GM12878 (cell line): ENCODE results near the gene TMPRSS7. TPM values are rescaled to one million over a fixed set of nuclear protein-coding genes. Genes with fewer than 3 reads are reported as not detected.

ENCODE experiments used
- ATF7 ChIP-seq: fragments of 450-650 bp; IDR thresholded peaks from 2 replicates; pipeline ENCODE4 v1.6.1; 2016; ENCODE audit warnings: low read depth, mild to moderate bottlenecking
- CREM ChIP-seq: IDR thresholded peaks from 2 replicates; pipeline ENCODE4 v1.6.1; 2014; ENCODE audit warnings: antibody characterized with exemption, low read depth
- CUX1 ChIP-seq: IDR thresholded peaks from 2 replicates; pipeline ENCODE4 v1.6.1; 2012; ENCODE audit warnings: improper control_type of control experiment, low read depth, low read length; ENCODE audit not compliant: insufficient replicate concordance
- EP300 ChIP-seq, 2 experiments: fragments of 150-350 bp in 1 of 2; IDR thresholded peaks; 2 replicates each; pipeline ENCODE4 v1.6.1; 2011 to 2012; ENCODE audit warnings: low read depth in 2 of 2, low read length in 2 of 2, borderline replicate concordance in 1 of 2, improper control_type of control experiment in 1 of 2, inconsistent platforms in 1 of 2; ENCODE audit not compliant: control insufficient read depth in 1 of 2
- IKZF1 ChIP-seq: fragments of 450-650 bp; conservative IDR thresholded peaks from 2 replicates; pipeline ENCODE4 v1.6.1; 2017; ENCODE audit warnings: antibody characterized with exemption, mild to moderate bottlenecking
- IKZF2 ChIP-seq, 2 experiments: fragments of 450-650 bp; IDR thresholded peaks; 2 replicates each; pipeline ENCODE4 v1.6.1; 2017; ENCODE audit warnings: mild to moderate bottlenecking in 2 of 2, moderate library complexity in 2 of 2
- JUNB ChIP-seq: IDR thresholded peaks from 2 replicates; pipeline ENCODE4 v1.6.1; 2016; ENCODE audit warnings: antibody characterized with exemption, mild to moderate bottlenecking
- KAT2A ChIP-seq: conservative IDR thresholded peaks from 2 replicates; pipeline ENCODE4 v1.6.1; 2011; ENCODE audit warnings: low read depth, low read length; ENCODE audit not compliant: control insufficient read depth
- MEF2A ChIP-seq: IDR thresholded peaks from 2 replicates; pipeline ENCODE4 v1.6.1; 2011; ENCODE audit warnings: low read depth, mild to moderate bottlenecking, low read length, moderate library complexity; ENCODE audit not compliant: insufficient read depth
- MXI1 ChIP-seq: fragments of 150-350 bp; IDR thresholded peaks from 2 replicates; pipeline ENCODE4 v1.6.1; 2011; ENCODE audit warnings: low read depth, mild to moderate bottlenecking, inconsistent platforms, low read length, improper control_type of control experiment
- NFIC ChIP-seq: IDR thresholded peaks from 2 replicates; pipeline ENCODE4 v1.6.1; 2012; ENCODE audit warnings: low read depth, mild to moderate bottlenecking, inconsistent platforms, low read length, moderate library complexity
- RELA ChIP-seq: fragments of 450-650 bp; IDR thresholded peaks from 2 replicates; pipeline ENCODE4 v1.8.0; 2014; ENCODE audit warnings: borderline replicate concordance; ENCODE audit not compliant: partially characterized antibody
- SREBF1 ChIP-seq: IDR thresholded peaks from 2 replicates; pipeline ENCODE4 v1.6.1; 2012; ENCODE audit warnings: mild to moderate bottlenecking, low read length
- WRNIP1 ChIP-seq: IDR thresholded peaks from 2 replicates; pipeline ENCODE4 v1.6.1; 2011; ENCODE audit warnings: low read depth, low read length, improper control_type of control experiment, borderline replicate concordance
- YBX1 ChIP-seq: fragments of 450-650 bp; IDR thresholded peaks from 2 replicates; pipeline ENCODE4 v1.6.1; 2016; ENCODE audit warnings: antibody characterized with exemption
- polyA plus RNA-seq, 11 experiments: library from polyadenylated mRNA; depleted of rRNA in 4 of 11; unstranded in 6 of 11; stranded (reverse) in 5 of 11; fragments of >200 nt; fragmentation: Nextera tagmentation in 4 of 11; fragmentation: Illumina TruSeq in 1 of 11; extraction: Ambion mirVana in 4 of 11; extraction: Trizol in 1 of 11; gene quantifications; 1 replicate in 1 of 11; 2 replicates in 10 of 11; pipeline versions ENCODE4 v1.2.1 to v1.2.3, GENCODE V29; 2011 to 2016; ENCODE audit warnings: inconsistent platforms in 2 of 11, missing spikeins in 2 of 11, low read depth in 1 of 11
- total RNA-seq, 4 experiments: library from RNA; depleted of rRNA in 3 of 4; stranded (reverse); fragments of >200 nt in 3 of 4; fragmentation: Illumina TruSeq in 1 of 4; extraction: Trizol in 1 of 4; gene quantifications; 2 replicates each; pipeline versions ENCODE4 v1.2.1 to v1.2.3, GENCODE V29; 2013 to 2021
- TF ChIP-seq, protein P1 (sequence below): fragments of 450-650 bp; IDR thresholded peaks from 2 replicates; pipeline ENCODE4 v1.6.1; 2017; ENCODE audit warnings: low read depth, mild to moderate bottlenecking, moderate library complexity

TMPRSS7 gene
- total and polyA plus RNA-seq, 10 of the 15 experiments (the other 5 are each of a cell fraction or from before 2014, with no cell fraction given): 0.03 TPM; not detected in 9

GRCh38 chr3:112127522-112128494, 93.3 kb downstream of the TMPRSS7 start (continued):
- TF ChIP-seq IKZF1: peak; percentile 79
- peak; percentile 15 to 79; a peak in 1 of 4 replicates for TF ChIP-seq EP300 (IDR thresholded peaks at IDR 0.05; ENCODE audit: borderline replicate concordance in 1 of 2, control insufficient read depth in 1 of 2, low read depth in 2 of 2, low read length in 2 of 2)
- peak; percentile 76; the same call in 1 of the 2 replicates for TF ChIP-seq MXI1
- TF ChIP-seq YBX1: no peak
- no peak for TF ChIP-seq SREBF1
- TF ChIP-seq CUX1: peak; percentile 97
- TF ChIP-seq, protein P1, sequence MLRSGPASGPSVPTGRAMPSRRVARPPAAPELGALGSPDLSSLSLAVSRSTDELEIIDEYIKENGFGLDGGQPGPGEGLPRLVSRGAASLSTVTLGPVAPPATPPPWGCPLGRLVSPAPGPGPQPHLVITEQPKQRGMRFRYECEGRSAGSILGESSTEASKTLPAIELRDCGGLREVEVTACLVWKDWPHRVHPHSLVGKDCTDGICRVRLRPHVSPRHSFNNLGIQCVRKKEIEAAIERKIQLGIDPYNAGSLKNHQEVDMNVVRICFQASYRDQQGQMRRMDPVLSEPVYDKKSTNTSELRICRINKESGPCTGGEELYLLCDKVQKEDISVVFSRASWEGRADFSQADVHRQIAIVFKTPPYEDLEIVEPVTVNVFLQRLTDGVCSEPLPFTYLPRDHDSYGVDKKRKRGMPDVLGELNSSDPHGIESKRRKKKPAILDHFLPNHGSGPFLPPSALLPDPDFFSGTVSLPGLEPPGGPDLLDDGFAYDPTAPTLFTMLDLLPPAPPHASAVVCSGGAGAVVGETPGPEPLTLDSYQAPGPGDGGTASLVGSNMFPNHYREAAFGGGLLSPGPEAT: peak; percentile 56
- 0 out of 2 replicates have a peak, but pooled peaks have one; percentile 27 for TF ChIP-seq ATF7
- no peak for TF ChIP-seq NFIC
- TF ChIP-seq KAT2A: no peak
- TF ChIP-seq MEF2A: peak; percentile 51; the same call in 1 of the 2 replicates
- TF ChIP-seq RELA: no peak
- TF ChIP-seq WRNIP1: 0 out of 2 replicates have a peak, but pooled peaks have one; percentile 33
- TF ChIP-seq JUNB: no peak
- peak; percentile 42; the same call in 1 of the 2 replicates for TF ChIP-seq CREM
- peak; percentile 82 to 87 for TF ChIP-seq IKZF2 (IDR thresholded peaks at IDR 0.05)
